ENCODE data around the gene SLC34A1.
A peak's percentile ranks its signal among the peaks of the same experiment; 100 is the strongest.

The SLC34A1 gene

GRCh38 chr5:177377851-177378776 is 6.1 kb upstream of the SLC34A1 start:
- H2AFZ ChIP-seq (ENCODE audit: low read length, unreplicated experiment), result no peak overlapping the region
- no peak overlapping the region for H3K4me3 ChIP-seq (ENCODE audit: low read depth, low read length)
- peaks cover 3% of the 10 kb centered on the region for H3K4me1 ChIP-seq (ENCODE audit: control insufficient read depth, insufficient read depth, low read length, unreplicated experiment)
- H3K79me2 ChIP-seq (ENCODE audit: control insufficient read depth, insufficient read depth, low read length, unreplicated experiment), result no peaks in the 10 kb centered on the region
- no peak overlapping the region for H3K27ac ChIP-seq (ENCODE audit: low read depth, low read length)
- peaks cover 8% of the 10 kb centered on the region for H3K27me3 ChIP-seq (ENCODE audit: insufficient read depth, low read length)
- H3K36me3 ChIP-seq (ENCODE audit: insufficient read depth, low read length), result no peaks in the 10 kb centered on the region

GRCh38 chr5:177378884-177379883 is 5.0 kb upstream of the SLC34A1 start:
- H3K4me3 ChIP-seq (ENCODE audit: low read depth, low read length), result no peak overlapping the region
- H3K36me3 ChIP-seq (ENCODE audit: insufficient read depth, low read length), result no peaks in the 10 kb centered on the region
- H3K27me3 ChIP-seq (ENCODE audit: insufficient read depth, low read length), result peaks cover 11% of the 10 kb centered on the region
- no peak overlapping the region for H3K27ac ChIP-seq (ENCODE audit: low read depth, low read length)
- H3K4me1 ChIP-seq (ENCODE audit: control insufficient read depth, insufficient read depth, low read length, unreplicated experiment), result peaks cover 3% of the 10 kb centered on the region
- no peaks in the 10 kb centered on the region for H3K79me2 ChIP-seq (ENCODE audit: control insufficient read depth, insufficient read depth, low read length, unreplicated experiment)
- peak overlapping the region; percentile 15 for H2AFZ ChIP-seq (ENCODE audit: low read length, unreplicated experiment)

- peaks cover 11% of the 10 kb centered on the region for H3K27me3 ChIP-seq (ENCODE audit: insufficient read depth, low read length)
- no peak overlapping the region for H3K4me3 ChIP-seq (ENCODE audit: low read depth, low read length)
- H3K27ac ChIP-seq (ENCODE audit: low read depth, low read length), result no peak overlapping the region
- H3K79me2 ChIP-seq (ENCODE audit: control insufficient read depth, insufficient read depth, low read length, unreplicated experiment), result no peaks in the 10 kb centered on the region
- H2AFZ ChIP-seq (ENCODE audit: low read length, unreplicated experiment), result no peak overlapping the region
- peaks cover 3% of the 10 kb centered on the region for H3K4me1 ChIP-seq (ENCODE audit: control insufficient read depth, insufficient read depth, low read length, unreplicated experiment)
- no peaks in the 10 kb centered on the region for H3K36me3 ChIP-seq (ENCODE audit: insufficient read depth, low read length)
Observed at GRCh38 chr5:177380805-177381126, 3.5 kb upstream of the SLC34A1 start.

- H3K27me3 ChIP-seq (ENCODE audit: insufficient read depth, low read length), result peaks cover 11% of the 10 kb centered on the region
Observed at GRCh38 chr5:177382423-177383029, 1.7 kb upstream of the SLC34A1 start.

GRCh38 chr5:177383181-177383580 is 1.1 kb upstream of the SLC34A1 start:
- Histone ChIP-seq H3K4me3 (ENCODE audit: low read depth, low read length) (no peak overlapping the region), H2AFZ (ENCODE audit: low read length, unreplicated experiment) (no peak overlapping the region), H3K27ac (ENCODE audit: low read depth, low read length) (no peak overlapping the region), H3K79me2 (ENCODE audit: control insufficient read depth, insufficient read depth, low read length, unreplicated experiment) (no peaks in the 10 kb centered on the region), H3K36me3 (ENCODE audit: insufficient read depth, low read length) (no peaks in the 10 kb centered on the region), H3K27me3 (ENCODE audit: insufficient read depth, low read length) (peaks cover 11% of the 10 kb centered on the region), H3K4me1 (ENCODE audit: control insufficient read depth, insufficient read depth, low read length, unreplicated experiment) (peaks cover 3% of the 10 kb centered on the region)

More at GRCh38 chr5:177382423-177383029, 1.7 kb upstream of the SLC34A1 start:
- no peak overlapping the region for H3K4me3 ChIP-seq (ENCODE audit: low read depth, low read length)
- H3K4me1 ChIP-seq (ENCODE audit: control insufficient read depth, insufficient read depth, low read length, unreplicated experiment), result peaks cover 3% of the 10 kb centered on the region
- H2AFZ ChIP-seq (ENCODE audit: low read length, unreplicated experiment), result no peak overlapping the region
- no peak overlapping the region for H3K27ac ChIP-seq (ENCODE audit: low read depth, low read length)
- H3K79me2 ChIP-seq (ENCODE audit: control insufficient read depth, insufficient read depth, low read length, unreplicated experiment), result no peaks in the 10 kb centered on the region
- H3K36me3 ChIP-seq (ENCODE audit: insufficient read depth, low read length), result no peaks in the 10 kb centered on the region

- Histone ChIP-seq H3K79me2 (ENCODE audit: control insufficient read depth, insufficient read depth, low read length, unreplicated experiment) (no peaks in the 10 kb centered on the region), H3K27me3 (ENCODE audit: insufficient read depth, low read length) (peaks cover 11% of the 10 kb centered on the region), H2AFZ (ENCODE audit: low read length, unreplicated experiment) (no peak overlapping the region), H3K27ac (ENCODE audit: low read depth, low read length) (no peak overlapping the region), H3K4me1 (ENCODE audit: control insufficient read depth, insufficient read depth, low read length, unreplicated experiment) (peaks cover 19% of the 10 kb centered on the region), H3K36me3 (ENCODE audit: insufficient read depth, low read length) (no peaks in the 10 kb centered on the region), H3K4me3 (ENCODE audit: low read depth, low read length) (no peak overlapping the region)
Observed at GRCh38 chr5:177385720-177386119, 1.5 kb downstream of the SLC34A1 start.

- H3K79me2 ChIP-seq (ENCODE audit: control insufficient read depth, insufficient read depth, low read length, unreplicated experiment), result no peaks in the 10 kb centered on the region
- no peak overlapping the region for H3K27ac ChIP-seq (ENCODE audit: low read depth, low read length)
- H2AFZ ChIP-seq (ENCODE audit: low read length, unreplicated experiment), result no peak overlapping the region
- H3K4me1 ChIP-seq (ENCODE audit: control insufficient read depth, insufficient read depth, low read length, unreplicated experiment), result peaks cover 19% of the 10 kb centered on the region
- H3K4me3 ChIP-seq (ENCODE audit: low read depth, low read length), result no peak overlapping the region
- no peaks in the 10 kb centered on the region for H3K36me3 ChIP-seq (ENCODE audit: insufficient read depth, low read length)
- peaks cover 11% of the 10 kb centered on the region for H3K27me3 ChIP-seq (ENCODE audit: insufficient read depth, low read length)
Observed at GRCh38 chr5:177386542-177386941, 2.3 kb downstream of the SLC34A1 start.

GRCh38 chr5:177387405-177387804 is 3.2 kb downstream of the SLC34A1 start:
- no peak overlapping the region for H3K27ac ChIP-seq (ENCODE audit: low read depth, low read length)
- no peaks in the 10 kb centered on the region for H3K36me3 ChIP-seq (ENCODE audit: insufficient read depth, low read length)
- H2AFZ ChIP-seq (ENCODE audit: low read length, unreplicated experiment), result no peak overlapping the region
- peaks cover 19% of the 10 kb centered on the region for H3K4me1 ChIP-seq (ENCODE audit: control insufficient read depth, insufficient read depth, low read length, unreplicated experiment)
- H3K79me2 ChIP-seq (ENCODE audit: control insufficient read depth, insufficient read depth, low read length, unreplicated experiment), result no peaks in the 10 kb centered on the region
- no peak overlapping the region for H3K4me3 ChIP-seq (ENCODE audit: low read depth, low read length)
- peaks cover 8% of the 10 kb centered on the region for H3K27me3 ChIP-seq (ENCODE audit: insufficient read depth, low read length)

GRCh38 chr5:177388521-177389052 is 4.4 kb downstream of the SLC34A1 start:
- Histone ChIP-seq H3K36me3 (ENCODE audit: insufficient read depth, low read length) (no peaks in the 10 kb centered on the region), H3K79me2 (ENCODE audit: control insufficient read depth, insufficient read depth, low read length, unreplicated experiment) (no peaks in the 10 kb centered on the region), H3K4me3 (ENCODE audit: low read depth, low read length) (no peak overlapping the region), H3K27me3 (ENCODE audit: insufficient read depth, low read length) (no peaks in the 10 kb centered on the region; the same call in 1 of the 2 replicates), H3K27ac (ENCODE audit: low read depth, low read length) (peak overlapping the region; percentile 84; the same call in 1 of the 2 replicates), H3K4me1 (ENCODE audit: control insufficient read depth, insufficient read depth, low read length, unreplicated experiment) (peaks cover 19% of the 10 kb centered on the region), H2AFZ (ENCODE audit: low read length, unreplicated experiment) (no peak overlapping the region)

Measured in ACC112 (cell line).